GM18858 (cell line): ENCODE data around the gene ITGB2.

Experiments used
- ATAC-seq: cut with Tn5 transposase; IDR thresholded peaks from one replicate; pipeline ENCODE4 v1.9.1; 2021; ENCODE audit not compliant: unreplicated experiment

Gene ITGB2

GRCh38 chr21:44920694-44921604 is at the start of gene ITGB2:
Gene ITGB2, minus strand, starts transcription at chr21:44920899. Its CDS starts 10,117 bp downstream, at chr21:44910782.
- ATAC-seq, result no peak

- ATAC-seq, result no peak
Observed at GRCh38 chr21:44969931-44970755, 49.4 kb upstream of the ITGB2 start.

DNA sequence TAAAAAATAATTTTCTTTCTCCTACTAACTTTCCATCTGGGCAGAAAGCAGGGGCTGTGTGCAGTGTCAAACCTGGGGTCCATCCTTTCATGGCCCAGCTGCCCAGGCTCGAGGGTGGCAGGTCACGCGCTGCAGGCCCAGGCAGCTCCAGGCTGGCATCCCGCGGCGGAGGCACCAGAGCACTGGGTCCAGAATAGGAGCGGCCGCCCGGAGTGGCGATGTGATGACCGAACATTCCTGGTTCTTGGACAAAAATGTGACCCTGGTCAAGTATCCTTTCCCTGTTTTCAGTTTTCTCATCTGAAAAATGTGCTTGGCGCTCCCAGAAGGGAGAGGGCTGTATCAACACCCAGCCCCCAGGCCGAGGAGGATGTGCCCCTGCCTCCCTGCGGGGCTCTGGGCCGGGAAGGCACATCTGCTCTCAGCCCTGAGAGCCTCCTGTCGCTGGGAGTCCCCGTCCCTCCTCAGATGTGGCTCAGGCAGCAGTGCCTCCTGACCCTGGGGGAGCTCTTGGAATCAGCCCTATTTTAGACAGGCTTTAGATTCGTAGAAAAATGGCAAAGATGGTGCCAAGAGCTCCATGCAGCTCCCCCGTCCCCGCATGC is 48.5 kb upstream of the ITGB2 start:
- no peak for ATAC-seq

DNA sequence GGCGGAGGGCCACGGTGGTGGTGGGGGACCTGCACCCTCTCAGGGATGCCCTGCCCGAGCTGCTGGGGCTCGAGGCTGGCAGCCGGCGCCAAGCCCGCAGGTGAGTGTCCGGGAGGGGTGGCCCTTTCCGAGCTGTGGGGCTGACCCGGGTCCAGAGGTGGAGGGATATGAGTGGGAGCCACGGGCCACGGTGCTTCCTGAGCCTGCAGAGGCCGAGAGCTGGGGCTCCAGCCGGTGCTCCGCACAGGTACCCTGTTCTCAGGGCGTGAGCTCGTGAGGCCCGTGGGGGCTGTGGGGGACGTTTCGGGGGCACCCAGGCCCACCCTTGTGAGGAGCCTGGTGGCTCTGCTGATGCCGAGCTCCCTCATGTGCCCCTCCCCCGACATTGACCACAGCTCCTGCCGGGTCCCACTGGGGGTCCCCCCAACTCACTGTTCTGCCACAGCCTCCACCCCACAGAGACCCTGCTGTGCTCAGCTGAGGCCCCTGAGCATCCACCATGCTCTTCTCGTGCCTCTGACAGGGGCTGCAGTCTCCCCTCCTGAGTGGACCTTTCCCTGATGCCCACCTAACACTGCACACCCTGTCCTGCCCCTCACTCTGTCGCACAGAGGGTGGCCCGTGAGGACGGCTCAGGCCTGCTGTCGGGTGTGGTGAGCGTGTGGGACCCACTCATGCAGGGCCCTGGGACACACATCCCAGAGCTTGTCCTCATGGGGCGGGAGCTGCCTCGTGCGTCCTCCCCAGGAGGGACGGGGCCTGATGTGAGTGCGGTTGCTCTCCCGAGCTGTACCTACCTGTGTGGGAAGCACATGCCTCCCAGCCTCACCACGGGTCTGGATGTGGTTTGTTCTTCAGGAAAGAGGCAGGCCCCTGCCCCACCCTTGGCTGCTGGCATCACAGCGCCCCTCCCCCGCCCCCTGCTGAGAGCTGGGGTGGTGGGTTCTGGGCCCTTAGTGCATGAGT is 46.7 kb upstream of the ITGB2 start:
- ATAC-seq, result no peak

GRCh38 chr21:44966135-44967081 is 45.7 kb upstream of the ITGB2 start:
- ATAC-seq, result no peak

DNA sequence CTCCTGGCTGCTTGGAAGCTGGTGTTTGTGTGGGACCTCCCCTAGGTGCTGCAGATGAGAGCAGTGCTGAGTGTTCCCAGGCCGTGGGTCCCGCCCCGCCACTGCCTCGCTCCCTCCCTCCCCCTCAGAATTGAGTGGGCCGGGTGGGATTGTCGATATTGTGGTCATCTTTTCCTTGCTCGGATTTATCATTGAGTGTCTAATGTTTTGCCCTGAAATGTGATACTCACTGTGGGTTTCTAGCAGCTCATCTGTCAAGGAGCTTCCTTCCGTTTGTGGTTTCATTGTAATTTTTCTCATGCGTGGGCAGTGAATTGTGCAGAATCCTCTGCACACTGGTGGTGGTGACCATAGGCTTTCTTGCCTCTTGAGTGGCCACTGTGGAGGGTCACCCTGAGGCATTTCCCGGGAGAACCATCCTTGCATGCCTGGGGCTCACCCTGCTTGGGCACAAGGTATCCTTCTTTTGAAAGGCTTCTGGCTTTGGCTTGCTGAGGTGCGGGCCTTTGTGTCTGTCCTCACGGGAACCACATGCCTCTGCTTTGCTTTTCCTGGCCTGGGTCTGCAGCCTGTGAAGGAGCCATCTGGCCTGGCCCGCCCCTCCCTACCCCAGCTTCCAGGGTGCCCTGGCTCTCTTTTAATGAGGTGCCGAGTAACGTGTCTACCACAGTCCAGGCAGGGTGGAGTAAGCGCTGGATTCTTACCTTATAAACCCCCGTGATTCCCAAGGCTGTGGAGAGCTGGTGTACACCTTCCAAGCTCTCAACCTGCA is 44.7 kb upstream of the ITGB2 start:
- no peak for ATAC-seq

DNA sequence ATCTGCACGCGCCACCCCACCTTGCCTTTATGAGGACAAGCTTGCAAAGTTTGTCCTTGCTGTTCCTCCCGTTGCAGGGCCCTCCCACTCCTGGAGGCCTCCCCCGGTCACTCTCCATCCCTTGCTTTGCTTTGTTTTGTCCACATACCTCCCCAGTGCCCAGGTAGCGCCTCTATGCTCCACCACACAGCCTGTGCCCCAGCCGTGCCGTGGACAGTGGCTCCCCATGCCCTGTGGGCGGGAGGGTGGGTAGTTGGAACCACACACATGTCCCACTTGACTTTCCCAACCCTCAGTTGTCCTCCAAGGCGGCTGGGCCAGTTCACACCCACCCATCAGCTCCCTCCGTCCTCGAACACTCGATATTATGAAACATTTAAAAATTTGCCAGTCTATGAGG is 43.7 kb upstream of the ITGB2 start:
- no peak for ATAC-seq

DNA sequence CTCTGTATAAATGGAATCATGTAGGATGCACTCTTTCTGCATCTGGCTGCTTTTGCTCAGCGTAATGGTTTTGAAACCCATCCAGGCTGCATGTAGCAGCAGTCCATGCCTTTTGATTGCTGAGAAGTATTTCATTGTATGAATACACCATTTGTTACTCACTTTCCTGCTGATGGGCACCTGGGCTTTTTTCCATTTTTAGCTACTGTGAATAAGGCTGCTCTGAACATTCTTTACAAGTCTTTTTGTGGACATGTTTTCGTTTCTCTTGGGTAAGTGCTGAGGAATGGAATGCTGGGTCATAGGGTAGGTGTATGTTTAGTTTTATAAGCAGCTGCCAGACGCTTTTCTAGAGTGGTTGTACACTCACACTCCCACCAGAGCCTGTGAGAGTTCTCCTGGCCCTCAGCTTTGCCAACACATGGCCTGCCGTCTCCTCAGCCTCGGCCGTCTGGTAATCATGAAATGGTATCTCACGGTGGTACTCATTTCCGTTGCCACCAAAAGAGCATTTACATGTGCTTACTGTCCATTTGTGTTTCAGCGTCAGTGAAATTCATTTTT is 41.8 kb upstream of the ITGB2 start:
- no peak for ATAC-seq

DNA sequence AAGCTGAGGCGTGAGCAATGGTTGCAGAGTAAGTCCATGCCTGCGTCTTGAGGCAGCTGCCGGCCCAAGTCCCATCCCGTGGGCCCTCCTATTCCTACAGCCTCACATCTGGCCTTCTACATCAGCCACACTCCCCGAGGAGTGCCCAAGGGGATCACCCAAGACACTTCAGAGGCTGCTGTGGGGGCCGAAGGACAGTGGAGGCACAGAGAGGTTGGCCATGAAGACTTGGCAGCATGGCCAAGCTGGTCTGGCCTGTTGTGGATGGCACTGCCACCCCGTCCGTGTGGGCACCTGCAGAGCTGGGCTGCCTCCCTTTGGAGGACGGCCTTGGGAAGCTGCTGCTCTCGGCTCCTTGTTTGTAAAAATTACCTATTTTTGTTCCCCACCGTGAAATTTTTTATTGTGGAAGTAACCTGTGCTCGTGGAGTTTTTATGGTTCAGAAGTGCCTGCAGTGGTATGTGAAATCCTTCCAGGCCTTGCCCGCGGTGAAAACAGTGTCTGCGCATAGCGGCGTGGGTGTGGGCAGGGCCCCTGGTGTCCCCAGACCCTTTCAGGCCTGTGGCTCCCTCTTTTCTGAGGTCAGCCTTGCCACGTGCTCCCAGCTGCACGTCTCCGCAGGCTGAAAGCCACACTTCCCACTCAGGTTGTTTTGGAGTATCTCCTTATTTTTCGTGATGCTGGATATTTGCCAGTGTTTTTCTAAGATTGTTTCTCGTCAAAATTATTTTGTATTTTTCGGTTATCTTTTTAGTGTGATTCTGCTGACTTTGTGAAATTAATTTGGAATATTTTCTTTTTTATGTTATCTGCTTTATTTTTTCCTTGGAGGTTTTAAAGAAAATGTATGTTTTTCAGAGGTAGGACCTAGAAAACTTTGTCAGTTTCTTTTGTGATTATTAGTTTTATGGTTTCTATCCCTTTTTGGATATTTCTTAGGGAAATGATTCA is 39.7 kb upstream of the ITGB2 start:
- ATAC-seq, result no peak

DNA sequence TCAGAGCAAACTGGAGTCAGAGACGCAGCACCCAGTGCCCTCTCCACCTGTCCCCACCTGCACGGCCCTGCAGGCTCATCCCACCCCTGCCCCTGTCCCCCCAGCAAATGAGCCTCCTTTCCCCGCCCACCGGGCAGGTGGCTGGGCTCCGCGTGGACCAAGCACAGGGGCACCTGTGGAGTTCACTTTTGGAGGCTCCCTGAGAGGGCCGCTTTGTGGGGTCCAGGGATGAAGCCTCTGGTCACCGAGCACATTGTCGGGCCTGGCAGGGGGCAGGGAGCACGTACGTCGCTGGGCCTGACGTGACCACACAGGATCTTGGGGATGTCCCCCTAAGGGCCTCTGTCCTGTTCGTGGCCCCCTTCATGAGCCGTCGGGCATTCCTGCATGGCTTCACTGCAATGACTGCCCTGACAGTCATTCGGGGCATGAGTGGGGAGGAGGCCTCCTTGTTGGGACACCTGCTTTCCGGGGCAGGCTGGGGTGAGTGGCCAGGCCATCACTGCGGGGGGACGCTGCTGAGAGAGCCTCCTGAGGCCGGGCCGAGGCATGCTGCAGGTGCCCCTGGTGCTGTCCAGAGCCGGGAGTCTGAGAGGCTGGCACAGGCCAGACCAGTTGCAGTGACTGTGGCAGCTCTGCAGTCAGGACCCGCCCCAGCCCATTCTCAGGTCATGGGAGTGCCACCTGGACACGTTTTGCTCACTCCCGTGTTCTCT is 38.8 kb upstream of the ITGB2 start:
- ATAC-seq, result no peak

DNA sequence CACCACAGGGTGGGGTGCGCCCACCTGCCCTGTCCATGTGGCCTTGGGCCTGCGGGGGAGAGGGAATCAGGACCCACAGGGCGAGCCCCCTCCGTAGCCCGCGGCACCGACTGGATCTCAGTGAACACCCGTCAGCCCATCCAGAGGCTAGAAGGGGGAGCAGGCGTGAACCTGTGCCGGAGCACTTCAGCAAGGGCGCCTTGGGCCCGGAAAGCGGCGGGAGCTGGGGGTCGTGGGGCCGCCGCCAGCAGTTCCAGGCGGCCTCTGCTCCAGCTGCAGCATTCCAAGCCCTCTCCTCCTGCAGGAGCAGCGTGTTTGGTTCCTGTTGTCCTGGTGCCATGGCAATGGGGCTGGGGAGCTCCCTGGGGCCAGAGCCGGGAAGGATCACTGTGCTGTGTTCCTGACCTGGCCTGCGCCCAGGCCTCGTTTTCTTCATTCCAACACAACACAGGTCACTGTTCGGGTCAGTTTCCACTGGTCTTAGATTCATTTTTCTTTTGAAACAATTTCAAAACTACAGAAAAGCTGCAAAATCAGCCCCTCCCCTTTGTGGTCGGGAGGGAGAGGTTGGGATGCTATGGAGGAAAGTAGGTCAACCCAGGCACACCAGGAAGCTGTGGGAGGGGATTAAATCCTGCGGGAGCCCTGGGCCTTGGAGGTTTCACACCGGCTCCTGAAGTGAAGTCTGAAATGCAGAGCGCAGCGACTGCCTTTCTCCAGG is 37.9 kb upstream of the ITGB2 start:
- no peak for ATAC-seq

GRCh38 chr21:44957901-44958451 is 37.3 kb upstream of the ITGB2 start:
- ATAC-seq, result no peak

GRCh38 chr21:44957047-44957831 is 36.5 kb upstream of the ITGB2 start:
- ATAC-seq, result no peak

DNA sequence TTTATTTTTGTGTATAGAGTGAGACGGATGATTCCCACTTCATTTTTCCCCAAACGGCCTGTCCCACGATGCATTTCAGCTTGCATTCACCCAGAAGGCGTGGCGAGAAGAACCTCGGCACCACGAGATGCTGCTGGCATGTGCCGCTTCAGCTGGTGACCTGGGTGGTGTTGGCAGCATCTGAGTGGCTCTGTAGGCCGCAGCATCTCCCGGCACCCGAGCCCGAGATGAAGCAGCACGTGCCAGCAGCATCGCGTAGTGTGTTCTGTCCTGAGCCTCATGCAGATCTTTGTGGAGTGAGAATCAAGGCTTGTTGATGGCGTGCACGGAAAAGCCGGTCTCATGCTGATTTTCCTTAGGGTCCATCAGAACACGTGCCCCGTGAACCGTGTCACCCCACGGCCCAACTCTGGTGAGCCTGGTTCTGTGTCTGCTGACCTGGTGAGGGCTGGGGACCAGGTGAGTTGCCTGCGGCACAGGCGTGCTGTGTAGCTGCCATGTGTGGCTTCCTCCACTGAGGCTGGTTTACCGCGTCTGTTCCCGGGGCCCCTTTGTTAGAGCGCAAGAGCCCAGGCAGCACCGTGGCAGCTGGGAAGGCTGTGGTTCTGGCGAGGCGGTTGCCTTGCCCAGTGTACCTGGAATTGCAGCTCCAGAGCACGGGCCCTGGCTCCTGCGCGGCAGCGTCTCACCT is 35.8 kb upstream of the ITGB2 start:
- no peak for ATAC-seq
